NCI-H1417 treated with DMSO at 0.1 percent for 48 hours (cell line): ENCODE data around the gene THRA.

Experiments used
- DNase-seq: peaks from one replicate; lab custom pipeline; 2025; lab: John Stamatoyannopoulos, UW

Gene THRA

DNA sequence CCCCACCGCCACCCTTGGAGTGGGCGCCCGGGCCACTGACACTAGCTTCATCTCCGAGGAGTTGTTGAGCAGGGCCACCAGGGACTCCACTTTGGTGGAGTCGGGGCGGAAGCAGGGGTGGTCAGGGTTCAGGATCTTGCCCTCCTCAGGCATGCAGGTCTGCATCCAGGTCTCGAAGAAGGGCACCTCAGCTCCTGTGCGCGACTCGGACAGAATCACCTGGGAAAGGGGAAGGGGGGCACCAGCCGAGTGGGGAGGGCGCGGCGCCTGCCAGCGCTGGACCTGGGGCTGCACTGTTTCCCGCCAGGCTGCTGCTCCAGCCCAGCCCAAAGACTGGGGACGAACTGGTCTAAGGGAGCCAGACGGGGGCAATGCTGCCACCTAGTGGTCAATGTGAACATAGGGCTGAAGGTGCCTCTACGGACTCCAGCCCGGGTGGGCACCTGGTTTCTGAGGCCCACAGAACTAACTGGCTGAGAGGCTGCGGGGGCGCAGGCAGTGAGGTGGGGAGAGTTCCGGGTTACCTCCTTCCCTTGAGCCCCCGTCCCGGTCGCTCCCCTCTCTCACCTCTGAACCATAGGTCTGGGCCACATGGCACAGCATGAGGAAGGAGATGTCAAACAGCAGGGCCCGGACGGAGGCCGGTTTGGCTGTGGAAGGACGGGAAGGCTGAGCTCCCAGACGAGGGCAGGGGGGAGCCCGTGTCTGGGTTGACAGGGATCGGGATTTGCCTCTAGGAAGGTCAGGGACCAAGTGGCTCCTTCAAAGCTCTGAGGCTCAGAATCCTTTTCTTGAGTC, 35.8 kb upstream of the THRA start:
- no peak for DNase-seq

GRCh38 chr17:40027614-40028012, 35.2 kb upstream of the THRA start:
- DNase-seq = no peak

DNA sequence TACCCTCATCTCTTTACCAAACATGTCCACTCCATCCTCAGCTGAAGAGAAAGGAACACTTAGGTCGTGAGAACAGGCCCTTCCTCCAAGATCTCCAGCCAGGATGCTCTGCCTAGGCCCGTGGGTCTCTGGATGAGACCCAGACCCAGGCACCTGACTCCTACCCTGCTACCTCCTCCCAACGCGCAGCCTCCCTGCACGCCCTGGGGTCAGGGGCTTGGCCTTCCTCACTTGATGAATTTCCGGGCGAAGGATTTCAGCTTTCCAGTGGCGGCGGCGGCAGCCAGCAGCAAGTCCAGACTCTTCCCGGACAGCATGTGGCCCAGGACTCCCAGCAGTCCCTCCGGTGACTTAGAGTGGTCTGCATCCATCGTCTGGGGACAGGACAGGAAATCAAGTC, 34.2 kb upstream of the THRA start:
- DNase-seq = no peak

DNA sequence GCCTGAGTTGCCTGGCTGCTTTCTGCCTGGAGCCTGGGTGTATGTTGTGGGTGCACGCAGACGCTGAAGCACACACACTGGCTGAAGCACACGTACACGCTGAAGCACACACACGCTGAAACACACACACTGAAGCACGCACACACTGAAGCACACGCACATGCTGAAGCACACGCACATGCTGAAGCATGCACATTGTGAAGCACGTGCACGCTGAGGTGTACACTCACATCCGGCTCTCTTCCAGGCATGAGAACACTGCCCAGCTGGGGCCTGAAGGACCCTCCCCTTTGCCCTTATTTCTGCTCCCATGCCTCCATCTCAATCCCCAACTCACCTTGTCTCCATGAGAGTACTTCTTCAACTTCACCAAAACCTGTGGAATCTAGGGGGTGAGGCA, 31.1 kb upstream of the THRA start:
- no peak for DNase-seq

GRCh38 chr17:40032322-40033320, 30.1 kb upstream of the THRA start:
- no peak for DNase-seq

- no peak for DNase-seq
Measured at GRCh38 chr17:40033339-40033738, 29.4 kb upstream of the THRA start.

- DNase-seq = no peak
Measured at GRCh38 chr17:40034426-40035161, 28.2 kb upstream of the THRA start.

DNA sequence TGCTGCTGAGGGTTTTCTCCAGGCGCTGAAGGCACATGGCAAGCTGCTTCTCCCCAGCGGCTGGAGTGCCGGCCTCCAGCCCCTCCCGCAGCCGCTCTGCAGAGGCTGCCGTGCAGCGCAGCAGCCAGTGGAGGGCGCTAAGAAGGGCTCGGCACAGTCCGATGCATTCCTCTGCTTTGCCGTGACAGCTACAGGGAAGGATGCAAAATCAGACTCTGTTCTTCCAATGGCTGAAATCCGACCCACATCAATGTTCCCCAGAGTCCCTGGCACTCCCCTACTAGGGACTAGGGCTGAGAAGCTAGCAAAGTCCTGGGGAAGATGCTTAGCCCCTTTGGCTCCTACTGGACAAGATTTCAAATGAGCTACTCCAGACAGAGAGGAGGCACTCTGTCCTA, 27.6 kb upstream of the THRA start:
- DNase-seq = no peak

GRCh38 chr17:40038882-40039513, 23.8 kb upstream of the THRA start:
- no peak for DNase-seq

- no peak for DNase-seq
Measured at GRCh38 chr17:40041196-40041595, 21.6 kb upstream of the THRA start.

GRCh38 chr17:40056379-40057015, 6.3 kb upstream of the THRA start:
- no peak for DNase-seq

DNA sequence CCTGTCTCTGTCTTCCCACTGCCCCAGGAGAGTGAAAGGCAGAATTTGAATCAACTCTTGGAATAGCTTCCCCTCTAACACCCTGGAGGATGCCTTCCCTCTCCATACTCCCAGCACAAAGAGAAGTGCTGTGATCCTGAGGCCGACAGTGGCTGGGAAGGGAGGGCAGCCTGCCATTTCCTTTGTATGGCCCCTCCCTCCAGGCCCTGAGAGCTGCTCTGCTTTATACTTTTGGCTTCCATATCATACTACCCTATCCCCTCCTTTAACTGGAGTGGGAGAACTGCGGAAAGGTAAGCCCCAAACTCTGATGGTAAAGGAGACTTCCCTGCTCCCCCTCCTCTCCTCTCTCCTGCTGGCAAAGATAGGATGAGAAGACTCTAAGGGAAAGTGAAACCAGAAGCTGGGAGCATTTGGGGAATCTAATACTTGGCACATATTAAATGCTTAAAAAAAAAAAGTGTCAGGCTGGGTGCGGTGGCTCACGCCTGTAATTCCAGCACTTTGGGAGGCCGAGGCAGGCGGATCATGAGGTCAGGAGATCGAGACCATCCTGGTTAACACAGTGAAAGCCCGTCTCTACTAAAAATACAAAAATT, 4.5 kb upstream of the THRA start:
- DNase-seq = no peak

DNA sequence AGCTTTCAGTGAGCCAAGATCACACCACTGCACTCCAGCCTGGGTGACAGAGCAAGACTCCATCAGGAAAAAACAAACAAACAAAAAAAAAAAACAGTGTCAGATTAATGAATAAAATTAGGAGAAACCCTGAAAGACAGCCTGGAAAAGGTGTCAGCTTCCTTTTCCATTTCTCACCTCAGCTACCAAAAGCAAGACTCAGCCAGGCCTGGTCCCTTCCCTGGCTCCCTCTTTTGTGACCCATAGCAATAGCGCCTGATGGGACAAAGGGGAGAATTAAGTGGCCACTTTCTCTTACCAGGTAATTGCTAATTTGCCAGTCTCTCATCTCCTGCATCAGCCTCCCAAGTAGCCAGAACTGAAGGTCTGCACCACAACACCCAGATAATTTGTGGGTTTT, 3.9 kb upstream of the THRA start:
- DNase-seq = no peak

GRCh38 chr17:40059729-40060475, 2.9 kb upstream of the THRA start:
- no peak for DNase-seq

DNA sequence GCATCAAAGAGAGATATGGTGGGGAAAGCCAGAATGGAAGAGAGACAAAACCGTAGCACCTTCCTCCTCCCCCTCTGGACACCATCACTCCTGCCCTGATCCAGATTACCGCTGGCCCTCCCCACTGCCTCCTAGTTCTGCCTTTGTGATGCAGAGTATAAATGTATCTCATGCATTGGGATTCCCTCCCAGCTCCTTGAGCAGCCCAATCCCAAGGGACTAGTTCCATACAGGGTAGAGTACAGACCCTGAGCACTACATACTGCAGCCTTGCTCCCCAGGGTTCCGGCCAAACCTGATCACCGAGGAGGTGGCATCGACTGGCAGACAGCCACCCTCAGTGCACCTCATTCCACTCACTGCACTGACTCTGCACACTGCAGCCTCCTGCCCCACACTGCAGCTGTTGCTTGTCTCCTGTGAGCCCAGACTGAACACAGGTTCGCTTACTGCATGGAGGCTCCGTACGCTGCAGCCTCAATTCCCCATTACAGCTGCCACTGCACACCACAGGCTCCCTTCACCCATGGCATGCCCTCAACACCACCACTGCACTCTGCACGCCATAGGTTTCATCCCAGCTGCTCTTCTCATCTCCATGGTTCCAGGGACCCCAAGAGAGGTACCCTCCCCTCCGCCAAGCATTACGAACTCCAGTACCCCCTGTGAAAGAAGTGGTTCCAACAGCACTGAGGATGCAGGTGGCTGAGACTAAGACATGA, 1.7 kb upstream of the THRA start:
- no peak for DNase-seq

- no peak for DNase-seq
Measured at GRCh38 chr17:40061609-40062038, 1.1 kb upstream of the THRA start.

DNA sequence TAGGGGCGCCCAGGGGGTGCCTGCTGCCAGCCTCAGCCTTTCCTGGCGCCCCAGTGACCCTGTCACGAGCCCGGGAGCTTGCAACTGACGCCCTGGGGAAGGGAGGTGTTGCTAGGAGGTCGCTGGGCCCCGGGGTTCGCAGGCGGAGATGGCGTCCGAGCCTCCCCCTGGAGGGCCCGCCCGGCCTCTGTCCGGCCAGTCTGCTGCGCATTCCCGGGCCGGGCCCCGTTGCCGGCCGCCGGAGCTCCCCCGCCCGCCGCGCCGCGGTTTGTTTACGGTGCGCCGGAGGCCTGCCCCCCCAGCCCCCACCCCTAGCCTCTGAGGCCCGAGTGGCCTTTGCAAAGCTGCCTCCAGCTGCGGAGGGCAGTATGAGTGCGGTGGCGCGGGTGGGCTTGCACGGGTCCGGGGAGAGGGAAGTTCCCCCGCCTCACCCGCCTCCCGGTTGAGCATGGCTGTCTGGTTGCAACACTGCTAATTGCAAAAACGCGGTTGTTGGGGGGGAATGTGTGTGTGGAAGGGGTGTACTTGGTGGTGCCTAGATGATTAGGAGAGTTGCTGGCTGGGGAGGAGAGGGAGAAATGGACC, 514 bp downstream of the THRA start:
- DNase-seq = no peak

DNA sequence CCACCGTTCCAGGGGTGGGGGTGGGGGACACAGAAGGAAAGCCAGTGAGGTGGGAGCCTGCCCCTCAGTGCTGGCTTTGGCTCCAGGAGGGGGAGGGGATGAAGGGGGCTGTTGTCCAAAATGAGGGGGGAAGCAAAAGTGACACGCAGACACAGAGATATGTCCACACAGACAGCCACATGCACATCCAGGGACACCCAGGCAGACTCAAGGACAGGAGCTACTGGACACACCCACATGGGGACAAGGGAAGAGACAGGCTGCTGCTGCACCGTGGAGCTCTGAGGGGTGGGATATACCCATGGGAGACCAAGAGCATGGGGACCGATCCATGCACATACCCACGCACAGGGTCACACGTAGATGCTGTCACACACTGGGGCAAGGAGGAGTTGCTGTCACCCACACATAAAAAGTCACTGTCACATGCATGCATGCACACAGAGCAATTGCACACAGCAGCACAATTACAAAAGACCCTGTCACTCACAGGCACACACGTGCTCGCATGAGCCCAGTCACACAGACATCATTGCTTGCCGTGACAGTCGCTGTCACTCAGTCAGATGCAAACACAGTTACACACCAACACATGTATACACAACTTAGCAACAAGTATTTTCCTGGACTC, 1.3 kb downstream of the THRA start:
- no peak for DNase-seq
